Mesenchymal stem cell (in vitro differentiated cells and primary cell): Measurements from ENCODE around the gene F8.
"Not testable (repeated sequence)": the region's sequence is repeated elsewhere in the genome, so short reads cannot be mapped to it uniquely, and the experiment has no call there.

Experiments used
- DNase-seq: peaks from one replicate; pipeline ENCODE4 v3.0.0-alpha.2; 2013
- H2AFZ ChIP-seq: one replicate; pipeline ENCODE4 v1.6.1; 2013; ENCODE audit warnings: low read depth, mild to moderate bottlenecking, control low read depth, inconsistent platforms, low read length, moderate library complexity
- H2AK5ac ChIP-seq: 2 replicates; pipeline ENCODE4 v1.6.1; 2013; ENCODE audit warnings: low read length, moderate library complexity, mild to moderate bottlenecking, inconsistent platforms; ENCODE audit not compliant: severe bottlenecking
- H2BK120ac ChIP-seq: one replicate; pipeline ENCODE4 v1.6.1; 2013; ENCODE audit warnings: low read depth, mild to moderate bottlenecking, inconsistent platforms, low read length, moderate library complexity
- H2BK12ac ChIP-seq, 2 experiments: one replicate each; pipeline ENCODE4 v1.6.1; 2013; ENCODE audit warnings: inconsistent platforms in 2 of 2, low read length in 2 of 2, mild to moderate bottlenecking in 2 of 2, moderate library complexity in 2 of 2, control low read depth in 1 of 2
- H2BK15ac ChIP-seq: one replicate; pipeline ENCODE4 v1.6.1; 2013; ENCODE audit warnings: mild to moderate bottlenecking, low read depth, inconsistent platforms; ENCODE audit not compliant: poor library complexity, severe bottlenecking
- H2BK5ac ChIP-seq: 2 replicates; pipeline ENCODE4 v1.6.1; 2013; ENCODE audit warnings: low read depth, mild to moderate bottlenecking, low read length, control low read depth, inconsistent platforms; ENCODE audit not compliant: poor library complexity, severe bottlenecking
- H3K14ac ChIP-seq, 2 experiments: one replicate each; pipeline ENCODE4 v1.6.1; 2013; ENCODE audit warnings: inconsistent platforms in 2 of 2, low read length in 2 of 2, control low read depth in 1 of 2, mild to moderate bottlenecking in 1 of 2, moderate library complexity in 1 of 2
- H3K18ac ChIP-seq, 2 experiments: one replicate each; pipeline ENCODE4 v1.6.1; 2013; ENCODE audit warnings: inconsistent platforms in 2 of 2, low read length in 2 of 2, control low read depth in 1 of 2, low read depth in 1 of 2, mild to moderate bottlenecking in 1 of 2
- H3K23ac ChIP-seq, 2 experiments: one replicate each; pipeline ENCODE4 v1.6.1; 2013; ENCODE audit warnings: inconsistent platforms in 2 of 2, low read length in 2 of 2, mild to moderate bottlenecking in 2 of 2, moderate library complexity in 2 of 2, control low read depth in 1 of 2
- H3K27ac ChIP-seq: 2 replicates; pipeline ENCODE4 v1.5.1; 2013; ENCODE audit warnings: mild to moderate bottlenecking, moderate library complexity, low read length, control low read depth, inconsistent platforms; ENCODE audit not compliant: poor library complexity, severe bottlenecking
- H3K27me3 ChIP-seq, 2 experiments: 2 replicates each; pipeline versions ENCODE4 v1.6.1 to v1.7.0; 2013; ENCODE audit warnings: low read length in 2 of 2, mild to moderate bottlenecking in 2 of 2, moderate library complexity in 2 of 2, control low read depth in 1 of 2, inconsistent platforms in 1 of 2; ENCODE audit not compliant: control insufficient read depth in 1 of 2, insufficient read depth in 1 of 2
- H3K36me3 ChIP-seq, 2 experiments: 2 replicates each; pipeline versions ENCODE4 v1.6.1 to v1.7.0; 2013; ENCODE audit warnings: low read length in 2 of 2, control low read depth in 1 of 2, inconsistent platforms in 1 of 2, low read depth in 1 of 2, mild to moderate bottlenecking in 1 of 2; ENCODE audit not compliant: insufficient read depth in 2 of 2, control insufficient read depth in 1 of 2
- H3K4ac ChIP-seq, 2 experiments: one replicate each; pipeline ENCODE4 v1.6.1; 2013; ENCODE audit warnings: inconsistent platforms in 2 of 2, low read length in 2 of 2, mild to moderate bottlenecking in 2 of 2, moderate library complexity in 2 of 2, control low read depth in 1 of 2, low read depth in 1 of 2
- H3K4me1 ChIP-seq: 2 replicates; pipeline ENCODE4 v1.6.1; 2013; ENCODE audit warnings: low read depth, low read length, control low read depth; ENCODE audit not compliant: control insufficient read depth, insufficient read depth
- H3K4me2 ChIP-seq: 2 replicates; pipeline ENCODE4 v1.6.1; 2013; ENCODE audit warnings: low read length, mild to moderate bottlenecking, inconsistent platforms; ENCODE audit not compliant: poor library complexity, severe bottlenecking
- H3K4me3 ChIP-seq, 2 experiments: 2 replicates each; pipeline versions ENCODE4 v1.5.1 to v1.7.0; 2013; ENCODE audit warnings: low read length in 2 of 2, mild to moderate bottlenecking in 2 of 2, control low read depth in 1 of 2, low read depth in 1 of 2; ENCODE audit not compliant: insufficient read depth in 1 of 2
- H3K79me1 ChIP-seq: replicated peaks from 2 replicates; pipeline ENCODE4 v1.6.1; 2013; ENCODE audit warnings: mild to moderate bottlenecking, control low read depth, low read length, inconsistent platforms; ENCODE audit not compliant: poor library complexity, severe bottlenecking
- H3K9ac ChIP-seq: 2 replicates; pipeline ENCODE4 v1.7.0; 2013; ENCODE audit warnings: mild to moderate bottlenecking, low read length, moderate library complexity
- H3K9me3 ChIP-seq: 2 replicates; pipeline ENCODE4 v1.7.0; 2013; ENCODE audit warnings: mild to moderate bottlenecking, low read length; ENCODE audit not compliant: control insufficient read depth
- H4K8ac ChIP-seq: one replicate; pipeline ENCODE4 v1.6.1; 2013; ENCODE audit warnings: inconsistent platforms, mild to moderate bottlenecking, low read length, moderate library complexity
- H4K91ac ChIP-seq: one replicate; pipeline ENCODE4 v1.6.1; 2013; ENCODE audit warnings: mild to moderate bottlenecking, low read length, inconsistent platforms
- whole genome bisulfite sequencing: methylation state at CpG from one replicate; pipeline ENCODE4 v1.1.7; 2013; ENCODE audit warnings: mixed read lengths; 5-methylcytosine and 5-hydroxymethylcytosine counted together

Gene F8

GRCh38 chrX:154910528-154910927 lies 112.0 kb downstream of the F8 start:
- not testable (repeated sequence) for H2BK12ac ChIP-seq, H3K23ac ChIP-seq, H2AK5ac ChIP-seq, H3K4me2 ChIP-seq, H4K91ac ChIP-seq, DNase-seq, H3K4ac ChIP-seq, H3K4me1 ChIP-seq, H3K14ac ChIP-seq, H3K4me3 ChIP-seq, H3K9ac ChIP-seq, H2BK5ac ChIP-seq, H2BK15ac ChIP-seq, H3K18ac ChIP-seq, H2BK120ac ChIP-seq, H2AFZ ChIP-seq, H3K27ac ChIP-seq, H3K79me1 ChIP-seq, H3K36me3 ChIP-seq, H3K27me3 ChIP-seq, H4K8ac ChIP-seq
- peaks cover 14% of the 10 kb centered on the region for H3K9me3 ChIP-seq
- 93% methylated on average over 8 of the region's 11 CpGs for WGBS

GRCh38 chrX:154910048-154910447 lies 112.5 kb downstream of the F8 start:
- H4K8ac ChIP-seq, H3K9ac ChIP-seq, H2AFZ ChIP-seq, H3K79me1 ChIP-seq, H2BK15ac ChIP-seq, H3K27ac ChIP-seq, H4K91ac ChIP-seq, H2BK5ac ChIP-seq, H3K4me1 ChIP-seq, H3K14ac ChIP-seq, H3K4ac ChIP-seq, H2AK5ac ChIP-seq, H3K36me3 ChIP-seq, H3K18ac ChIP-seq, H2BK12ac ChIP-seq, H3K23ac ChIP-seq, DNase-seq, H2BK120ac ChIP-seq, H3K27me3 ChIP-seq, H3K4me2 ChIP-seq, H3K4me3 ChIP-seq: not testable (repeated sequence)
- peaks cover 14% of the 10 kb centered on the region for H3K9me3 ChIP-seq
- 88% methylated on average over 2 of the region's 4 CpGs for WGBS

GRCh38 chrX:154908821-154909220 lies 113.7 kb downstream of the F8 start:
- H2AK5ac ChIP-seq = no peak overlapping the region
- H4K91ac ChIP-seq = no peak overlapping the region
- H3K9ac ChIP-seq = no peak overlapping the region
- H2BK12ac ChIP-seq = no peak overlapping the region
- no peak overlapping the region for H3K4me2 ChIP-seq
- H3K4ac ChIP-seq = no peak overlapping the region
- no peak overlapping the region for H3K4me3 ChIP-seq
- H3K14ac ChIP-seq = no peak overlapping the region
- no peaks in the 10 kb centered on the region for H3K4me1 ChIP-seq
- DNase-seq = no peak
- H3K27me3 ChIP-seq = no peaks in the 10 kb centered on the region
- no peaks in the 10 kb centered on the region for H3K36me3 ChIP-seq
- no peak overlapping the region for H2BK15ac ChIP-seq
- H3K23ac ChIP-seq = no peak overlapping the region
- H2BK120ac ChIP-seq = no peak overlapping the region
- no peak overlapping the region for H4K8ac ChIP-seq
- no peak overlapping the region for H2BK5ac ChIP-seq
- WGBS = no CpG with 5 or more reads among the region's 3 CpGs
- no peak overlapping the region for H3K18ac ChIP-seq
- H2AFZ ChIP-seq = no peak overlapping the region
- H3K9me3 ChIP-seq = peaks cover 14% of the 10 kb centered on the region
- H3K27ac ChIP-seq = no peak overlapping the region
- H3K79me1 ChIP-seq = no peaks in the 10 kb centered on the region

GRCh38 chrX:154902408-154902807 lies 120.1 kb downstream of the F8 start:
- H4K91ac ChIP-seq = no peak overlapping the region
- H3K14ac ChIP-seq = no peak overlapping the region
- no peak overlapping the region for H3K4ac ChIP-seq
- no peak overlapping the region for H3K4me2 ChIP-seq
- H2BK12ac ChIP-seq = no peak overlapping the region
- no peak overlapping the region for H2BK5ac ChIP-seq
- peaks cover 0 to 5% of the 10 kb centered on the region in 2 experiments for H3K27me3 ChIP-seq
- no peak overlapping the region for H2BK15ac ChIP-seq
- no peak overlapping the region for H3K23ac ChIP-seq
- WGBS = no CpG with 5 or more reads among the region's 1 CpG
- no peak overlapping the region for H3K9ac ChIP-seq
- H3K18ac ChIP-seq = no peak overlapping the region
- H3K79me1 ChIP-seq = no peaks in the 10 kb centered on the region
- no peaks in the 10 kb centered on the region for H3K36me3 ChIP-seq
- DNase-seq = no peak
- no peaks in the 10 kb centered on the region for H3K4me1 ChIP-seq
- H2BK120ac ChIP-seq = no peak overlapping the region
- no peaks in the 10 kb centered on the region for H3K9me3 ChIP-seq
- no peak overlapping the region for H3K27ac ChIP-seq
- H4K8ac ChIP-seq = no peak overlapping the region
- no peak overlapping the region for H2AFZ ChIP-seq
- H3K4me3 ChIP-seq = no peak overlapping the region
- H2AK5ac ChIP-seq = no peak overlapping the region
